ENCODE measurements around the gene SLX4IP.

Gene SLX4IP

DNA sequence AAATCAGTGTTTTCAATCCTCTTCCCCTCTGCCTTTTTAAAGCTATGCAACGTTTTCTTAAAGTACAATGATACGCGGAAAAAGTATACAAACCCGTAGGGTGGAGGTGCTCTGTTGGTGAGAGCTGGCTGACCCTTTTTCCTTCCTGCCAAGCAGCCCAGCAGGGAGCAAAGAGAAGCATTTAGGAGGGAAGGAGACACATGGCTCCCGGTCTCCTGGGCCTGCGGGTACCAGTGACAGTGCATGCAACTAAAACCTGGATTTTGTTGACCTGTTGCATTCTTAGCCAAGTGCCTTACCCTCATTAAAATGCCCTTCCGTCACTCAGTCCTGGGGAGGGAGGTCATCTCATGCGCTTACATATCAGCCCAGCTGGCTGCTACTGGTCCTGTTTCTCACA is 87.2 kb downstream of the SLX4IP start:
- TF ChIP-seq, protein P1, sequence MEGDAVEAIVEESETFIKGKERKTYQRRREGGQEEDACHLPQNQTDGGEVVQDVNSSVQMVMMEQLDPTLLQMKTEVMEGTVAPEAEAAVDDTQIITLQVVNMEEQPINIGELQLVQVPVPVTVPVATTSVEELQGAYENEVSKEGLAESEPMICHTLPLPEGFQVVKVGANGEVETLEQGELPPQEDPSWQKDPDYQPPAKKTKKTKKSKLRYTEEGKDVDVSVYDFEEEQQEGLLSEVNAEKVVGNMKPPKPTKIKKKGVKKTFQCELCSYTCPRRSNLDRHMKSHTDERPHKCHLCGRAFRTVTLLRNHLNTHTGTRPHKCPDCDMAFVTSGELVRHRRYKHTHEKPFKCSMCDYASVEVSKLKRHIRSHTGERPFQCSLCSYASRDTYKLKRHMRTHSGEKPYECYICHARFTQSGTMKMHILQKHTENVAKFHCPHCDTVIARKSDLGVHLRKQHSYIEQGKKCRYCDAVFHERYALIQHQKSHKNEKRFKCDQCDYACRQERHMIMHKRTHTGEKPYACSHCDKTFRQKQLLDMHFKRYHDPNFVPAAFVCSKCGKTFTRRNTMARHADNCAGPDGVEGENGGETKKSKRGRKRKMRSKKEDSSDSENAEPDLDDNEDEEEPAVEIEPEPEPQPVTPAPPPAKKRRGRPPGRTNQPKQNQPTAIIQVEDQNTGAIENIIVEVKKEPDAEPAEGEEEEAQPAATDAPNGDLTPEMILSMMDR (IDR thresholded peaks at IDR 0.05; ENCODE audit: insufficient read depth, low read depth, low read length, missing control alignments), result no peak
- H3K4me3 ChIP-seq (ENCODE audit: low read length), result no peak overlapping the region
- no peak for DNase-seq (ENCODE audit: low read depth)

DNA sequence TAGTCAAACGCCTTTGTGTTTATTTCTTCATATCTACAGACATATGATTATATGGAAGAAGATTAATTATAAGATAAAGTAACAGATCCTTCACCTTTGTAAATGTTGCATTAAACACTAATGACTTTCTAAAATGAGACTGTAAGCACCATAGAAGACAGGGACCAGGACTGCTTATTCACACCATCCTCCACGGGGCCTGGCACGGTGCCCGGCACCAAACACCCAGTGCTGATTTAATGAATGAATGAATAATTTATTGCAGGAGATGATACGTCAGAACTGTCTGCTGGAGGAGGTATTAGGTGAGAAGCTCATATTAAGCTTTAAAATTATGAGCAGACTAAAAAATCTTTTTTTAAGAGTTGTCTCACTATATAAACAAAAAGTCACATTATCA is 88.3 kb downstream of the SLX4IP start:
- no peak overlapping the region for H3K4me3 ChIP-seq (ENCODE audit: low read length)
- DNase-seq (ENCODE audit: low read depth), result peak; percentile 59
- TF ChIP-seq, protein P1 (IDR thresholded peaks at IDR 0.05; ENCODE audit: insufficient read depth, low read depth, low read length, missing control alignments), result no peak

DNA sequence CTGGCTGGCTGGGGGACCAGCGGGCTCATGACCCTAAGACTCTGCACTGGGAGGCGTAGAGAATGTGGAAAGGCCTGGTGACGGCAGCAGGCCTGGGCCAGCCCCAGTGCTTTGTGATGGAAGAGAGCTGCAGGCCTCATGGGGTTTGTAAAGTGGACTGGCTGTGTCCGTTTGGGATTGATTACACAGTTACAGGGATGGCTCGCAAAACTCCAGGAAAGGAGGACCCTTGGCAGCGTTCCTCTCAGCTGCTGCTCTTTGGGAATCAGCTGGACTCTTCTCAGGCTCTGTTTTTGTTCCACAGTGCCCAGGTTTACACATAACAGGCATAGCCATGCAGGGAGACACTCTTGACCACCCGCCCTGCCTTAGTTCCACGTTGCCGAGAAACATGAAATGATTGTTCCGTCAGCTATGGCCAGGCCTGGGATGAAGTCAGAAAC is 89.0 kb downstream of the SLX4IP start:
- no peak overlapping the region for H3K4me3 ChIP-seq (ENCODE audit: low read length)
- TF ChIP-seq, protein P1 (IDR thresholded peaks at IDR 0.05; ENCODE audit: insufficient read depth, low read depth, low read length, missing control alignments), result no peak
- no peak for DNase-seq (ENCODE audit: low read depth)

DNA sequence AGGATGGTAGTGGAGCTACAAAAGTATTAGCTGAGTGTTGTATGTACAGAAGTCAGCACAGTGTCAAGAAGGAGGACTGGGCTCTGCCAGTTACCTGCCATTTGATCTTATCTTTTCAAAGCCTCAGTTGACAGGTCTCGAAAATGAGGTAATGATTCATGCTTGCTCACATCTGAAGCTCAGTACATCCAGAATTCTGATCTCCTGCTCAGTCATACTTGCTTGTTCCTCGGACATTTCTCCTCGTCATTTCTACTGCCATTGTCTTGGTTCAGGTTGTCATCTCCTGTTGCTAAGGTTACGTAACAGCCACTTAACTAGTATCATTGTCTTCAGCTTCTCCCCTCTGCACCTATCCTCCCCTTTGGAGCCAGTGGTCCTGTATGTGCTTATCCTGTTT is 89.5 kb downstream of the SLX4IP start:
- TF ChIP-seq, protein P1 (IDR thresholded peaks at IDR 0.05; ENCODE audit: insufficient read depth, low read depth, low read length, missing control alignments), result no peak
- DNase-seq (ENCODE audit: low read depth), result peak; percentile 91

GRCh38 chr20:10527781-10528180 is 92.7 kb downstream of the SLX4IP start:
- DNase-seq (ENCODE audit: low read depth), result no peak
- TF ChIP-seq, protein P1 (IDR thresholded peaks at IDR 0.05; ENCODE audit: insufficient read depth, low read depth, low read length, missing control alignments), result no peak
- no peak overlapping the region for H3K4me3 ChIP-seq (ENCODE audit: low read length)

More for the DNA sequence above, 89.5 kb downstream of the SLX4IP start:
- no peak overlapping the region for H3K4me3 ChIP-seq (ENCODE audit: low read length)

DNA sequence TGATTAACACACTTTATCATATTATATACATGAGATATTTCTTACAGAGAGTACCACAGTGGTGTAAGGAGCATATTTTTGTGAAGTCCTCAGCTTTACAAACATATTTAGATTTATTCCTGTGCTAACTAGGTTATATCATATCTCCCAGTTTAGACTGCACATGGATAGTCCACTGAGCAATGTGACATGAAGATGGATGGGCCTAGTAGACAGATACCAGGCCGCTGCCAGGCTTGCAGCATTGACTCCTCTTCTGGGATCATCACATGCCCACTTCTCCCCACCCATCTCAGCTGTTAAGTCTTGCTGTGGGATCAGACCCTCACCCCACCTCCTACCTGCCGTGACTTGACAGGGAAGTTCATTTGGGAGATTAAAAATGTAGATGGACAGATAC is 95.8 kb downstream of the SLX4IP start:
- H3K4me3 ChIP-seq (ENCODE audit: low read length), result no peak overlapping the region
- TF ChIP-seq, protein P1 (IDR thresholded peaks at IDR 0.05; ENCODE audit: insufficient read depth, low read depth, low read length, missing control alignments), result no peak
- DNase-seq (ENCODE audit: low read depth), result no peak

GRCh38 chr20:10531848-10532247 is 96.7 kb downstream of the SLX4IP start:
- DNase-seq (ENCODE audit: low read depth), result no peak
- no peak overlapping the region for H3K4me3 ChIP-seq (ENCODE audit: low read length)
- TF ChIP-seq, protein P1 (IDR thresholded peaks at IDR 0.05; ENCODE audit: insufficient read depth, low read depth, low read length, missing control alignments), result no peak
